IMR-90 (cell line): Measurements from ENCODE around the gene STAT3. TPM values are rescaled to one million over a fixed set of nuclear protein-coding genes. Genes with fewer than 3 reads are reported as not detected.

Experiments
- ATAC-seq: fragments of 200-7000 bp; cut with Tn5 transposase; 2 replicates; pipeline ENCODE4 v1.9.1; 2020; ENCODE audit warnings: low read depth, mild to moderate bottlenecking, moderate library complexity
- BruUV-seq: library from RNA; stranded (reverse); fragments of 400-500 nt; replicated peaks from 2 replicates; lab custom pipeline; 2021; lab: Mats Ljungman, UMichigan
- CTCF ChIA-PET: fragments of 300-600 bp; formaldehyde crosslinking; extraction: SDS; loops from one replicate; lab custom pipeline; 2021; ENCODE audit warnings: antibody characterized with exemption; lab: Yijun Ruan, JAX
- POLR2A ChIA-PET: fragments of 300-600 bp; sonication (Branson Sonifier 250); formaldehyde crosslinking; loops from one replicate; lab custom pipeline; 2022; ENCODE audit warnings: antibody characterized with exemption; ENCODE audit not compliant: unreplicated experiment; lab: Charles Lee
- DNase-seq: peaks from one replicate; pipeline ENCODE4 v3.0.0; 2013
- H2AFZ ChIP-seq: replicated peaks from 2 replicates; pipeline ENCODE3; 2013; ENCODE audit warnings: low read length, mild to moderate bottlenecking; ENCODE audit not compliant: poor library complexity
- H2AK5ac ChIP-seq: 2 replicates; pipeline ENCODE4 v1.6.1; 2013; ENCODE audit warnings: low read depth, low read length, inconsistent platforms
- H2AK9ac ChIP-seq: replicated peaks from 2 replicates; pipeline ENCODE3; 2013; ENCODE audit warnings: mild to moderate bottlenecking, low read depth, low read length, moderate library complexity; ENCODE audit not compliant: poor library complexity
- H2BK120ac ChIP-seq: 2 replicates; pipeline ENCODE4 v1.6.1; 2013; ENCODE audit warnings: low read depth, low read length, inconsistent platforms
- H2BK15ac ChIP-seq: 3 replicates; pipeline ENCODE4 v1.6.1; 2013; ENCODE audit warnings: low read depth, low read length, inconsistent platforms
- H2BK20ac ChIP-seq: 2 replicates; pipeline ENCODE4 v1.6.1; 2013; ENCODE audit warnings: low read depth, mild to moderate bottlenecking, inconsistent platforms, low read length, moderate library complexity
- H2BK5ac ChIP-seq: 2 replicates; pipeline ENCODE4 v1.6.1; 2013; ENCODE audit warnings: mild to moderate bottlenecking, low read depth, low read length, inconsistent platforms; ENCODE audit not compliant: poor library complexity, severe bottlenecking
- H3K14ac ChIP-seq: replicated peaks from 2 replicates; pipeline ENCODE4 v1.6.1; 2013; ENCODE audit warnings: low read depth, low read length, inconsistent platforms
- H3K18ac ChIP-seq: 2 replicates; pipeline ENCODE4 v1.6.1; 2013; ENCODE audit warnings: low read depth, low read length, control low read depth
- H3K23ac ChIP-seq: 2 replicates; pipeline ENCODE4 v1.6.1; 2013; ENCODE audit warnings: low read depth, low read length, inconsistent platforms
- H3K27ac ChIP-seq: 2 replicates; pipeline ENCODE4 v1.5.1; 2013; ENCODE audit warnings: mild to moderate bottlenecking, control low read depth, low read length; ENCODE audit not compliant: insufficient read depth
- H3K27me3 ChIP-seq: 2 replicates; pipeline ENCODE4 v1.6.1; 2013; ENCODE audit warnings: low read length; ENCODE audit not compliant: control insufficient read depth, insufficient read depth
- H3K36me3 ChIP-seq: 2 replicates; pipeline ENCODE4 v1.6.1; 2013; ENCODE audit warnings: low read length, mixed read lengths; ENCODE audit not compliant: control insufficient read depth, insufficient read depth
- H3K4ac ChIP-seq: 2 replicates; pipeline ENCODE4 v1.6.1; 2013; ENCODE audit warnings: low read depth, low read length, inconsistent platforms
- H3K4me1 ChIP-seq: 2 replicates; pipeline ENCODE4 v1.6.1; 2013; ENCODE audit warnings: low read length, mixed read lengths; ENCODE audit not compliant: control insufficient read depth, insufficient read depth
- H3K4me2 ChIP-seq: 2 replicates; pipeline ENCODE4 v1.6.1; 2013; ENCODE audit warnings: low read depth, mild to moderate bottlenecking, control low read depth, low read length, moderate library complexity
- H3K4me3 ChIP-seq: 2 replicates; pipeline ENCODE4 v1.5.1; 2013; ENCODE audit warnings: low read depth, mild to moderate bottlenecking, control low read depth, low read length, moderate library complexity; ENCODE audit not compliant: insufficient read depth
- H3K56ac ChIP-seq: 2 replicates; pipeline ENCODE4 v1.6.1; 2013; ENCODE audit warnings: low read length, inconsistent platforms; ENCODE audit not compliant: insufficient read depth; ENCODE audit errors: extremely low read depth
- H3K79me1 ChIP-seq, 2 experiments: 2 replicates each; pipeline ENCODE4 v1.6.1; 2013; ENCODE audit warnings: low read length in 2 of 2, inconsistent platforms in 1 of 2, low read depth in 1 of 2
- H3K9ac ChIP-seq: 2 replicates; pipeline ENCODE4 v1.6.1; 2013; ENCODE audit warnings: low read depth, low read length, control low read depth
- H3K9me1 ChIP-seq: 2 replicates; pipeline ENCODE4 v1.6.1; 2013; ENCODE audit warnings: low read length, inconsistent platforms; ENCODE audit not compliant: insufficient read depth
- H3K9me3 ChIP-seq: 2 replicates; pipeline ENCODE4 v1.6.1; 2013; ENCODE audit warnings: low read length; ENCODE audit not compliant: control insufficient read depth, insufficient read depth
- H4K20me1 ChIP-seq: 2 replicates; pipeline ENCODE4 v1.6.1; 2013; ENCODE audit warnings: low read length, inconsistent platforms; ENCODE audit not compliant: insufficient read depth
- H4K5ac ChIP-seq: 2 replicates; pipeline ENCODE4 v1.6.1; 2013; ENCODE audit warnings: mild to moderate bottlenecking, low read depth, low read length, control low read depth
- H4K8ac ChIP-seq, 2 experiments: 2 replicates each; pipeline ENCODE4 v1.6.1; 2013; ENCODE audit warnings: low read depth in 2 of 2, low read length in 2 of 2, control low read depth in 1 of 2, inconsistent platforms in 1 of 2
- H4K91ac ChIP-seq: 2 replicates; pipeline ENCODE4 v1.6.1; 2013; ENCODE audit warnings: low read depth, low read length, inconsistent platforms; ENCODE audit not compliant: insufficient read depth
- BHLHE40 ChIP-seq: fragments of 150-350 bp; IDR thresholded peaks from 2 replicates; pipeline ENCODE4 v1.6.1; 2016; ENCODE audit warnings: mild to moderate bottlenecking, low read depth, low read length
- CEBPB ChIP-seq: IDR thresholded peaks from 2 replicates; pipeline ENCODE4 v1.6.1; 2012; ENCODE audit warnings: low read depth, low read length, improper control_type of control experiment
- CHD1 ChIP-seq: IDR thresholded peaks from 2 replicates; pipeline ENCODE4 v1.6.1; 2012; ENCODE audit warnings: low read depth, low read length, improper control_type of control experiment
- ELK1 ChIP-seq: fragments of 150-350 bp; IDR thresholded peaks from 2 replicates; pipeline ENCODE4 v1.6.1; 2016; ENCODE audit warnings: low read depth, mild to moderate bottlenecking, low read length, moderate library complexity, borderline replicate concordance
- FOS ChIP-seq: fragments of 150-350 bp; IDR thresholded peaks from 2 replicates; pipeline ENCODE4 v1.6.1; 2016; ENCODE audit warnings: low read depth, low read length
- MAFK ChIP-seq: IDR thresholded peaks from 2 replicates; pipeline ENCODE4 v1.6.1; 2012; ENCODE audit warnings: low read depth, low read length, improper control_type of control experiment
- MAZ ChIP-seq: IDR thresholded peaks from 2 replicates; pipeline ENCODE4 v1.6.1; 2012; ENCODE audit warnings: low read depth, mild to moderate bottlenecking, low read length, improper control_type of control experiment, moderate library complexity, borderline replicate concordance
- MXI1 ChIP-seq: IDR thresholded peaks from 2 replicates; pipeline ENCODE4 v1.6.1; 2012; ENCODE audit warnings: low read depth, mild to moderate bottlenecking, low read length, moderate library complexity, borderline replicate concordance
- NFE2L2 ChIP-seq: fragments of 150-350 bp; IDR thresholded peaks from 2 replicates; pipeline ENCODE4 v1.6.1; 2016; ENCODE audit warnings: low read depth, mild to moderate bottlenecking, low read length
- POLR2A ChIP-seq: IDR thresholded peaks from 2 replicates; pipeline ENCODE4 v1.6.1; 2012; ENCODE audit warnings: mild to moderate bottlenecking, low read depth, low read length
- RAD21 ChIP-seq: IDR thresholded peaks from 2 replicates; pipeline ENCODE4 v1.6.1; 2012; ENCODE audit warnings: low read length, improper control_type of control experiment
- RCOR1 ChIP-seq: IDR thresholded peaks from 2 replicates; pipeline ENCODE4 v1.6.1; 2012; ENCODE audit warnings: mild to moderate bottlenecking, low read length, improper control_type of control experiment; ENCODE audit not compliant: insufficient replicate concordance
- RFX5 ChIP-seq: IDR thresholded peaks from 2 replicates; pipeline ENCODE4 v1.8.0; 2012; ENCODE audit warnings: low read depth, mild to moderate bottlenecking, low read length, moderate library complexity
- SMC3 ChIP-seq: fragments of 150-350 bp; IDR thresholded peaks from 2 replicates; pipeline ENCODE4 v1.6.1; 2016; ENCODE audit warnings: low read depth, mild to moderate bottlenecking, antibody characterized with exemption, low read length, moderate library complexity
- USF2 ChIP-seq: fragments of 150-350 bp; IDR thresholded peaks from 2 replicates; pipeline ENCODE4 v1.6.1; 2017; ENCODE audit warnings: mild to moderate bottlenecking, antibody characterized with exemption, low read length, low read depth
- dilution Hi-C: fragments of 300-500 bp; cut with HindIII; formaldehyde crosslinking; loops from one replicate; pipeline ENCODE4 v1.14.3; 2018; ENCODE audit warnings: low sequenced_read_pairs; ENCODE audit not compliant: unreplicated experiment
- in situ Hi-C: fragments of 300-500 bp; cut with MboI; formaldehyde crosslinking; loops from 3 replicates; pipeline ENCODE4 v1.14.3; 2019; ENCODE audit warnings: low sequenced_read_pairs, inconsistent platforms, mixed read lengths
- intact Hi-C: fragments of 100-400 bp; cut with micrococcal nuclease; formaldehyde crosslinking; loops from 2 replicates; pipeline ENCODE4 v1.10.0; 2022
- polyA plus RNA-seq, 3 experiments: library from polyadenylated mRNA; depleted of rRNA; stranded (reverse); fragments of >200 nt; gene quantifications; 2 replicates each; pipeline ENCODE4 v1.2.3, GENCODE V29; 2012; ENCODE audit warnings: low replicate concordance in 1 of 3
- total RNA-seq: library from RNA; depleted of rRNA; stranded (reverse); fragments of >200 nt; gene quantifications from 2 replicates; pipeline ENCODE4 v1.2.3, GENCODE V29; 2012
- TF ChIP-seq, protein P1 (sequence below): conservative IDR thresholded peaks from 2 replicates; pipeline ENCODE4 v1.5.1; 2012; ENCODE audit warnings: mild to moderate bottlenecking, low read depth, low read length, improper control_type of control experiment

The STAT3 gene
- total and polyA plus RNA-seq, 2 of the 4 experiments (the other 2 are of a cell fraction): 47.2 to 66.3 TPM

DNA sequence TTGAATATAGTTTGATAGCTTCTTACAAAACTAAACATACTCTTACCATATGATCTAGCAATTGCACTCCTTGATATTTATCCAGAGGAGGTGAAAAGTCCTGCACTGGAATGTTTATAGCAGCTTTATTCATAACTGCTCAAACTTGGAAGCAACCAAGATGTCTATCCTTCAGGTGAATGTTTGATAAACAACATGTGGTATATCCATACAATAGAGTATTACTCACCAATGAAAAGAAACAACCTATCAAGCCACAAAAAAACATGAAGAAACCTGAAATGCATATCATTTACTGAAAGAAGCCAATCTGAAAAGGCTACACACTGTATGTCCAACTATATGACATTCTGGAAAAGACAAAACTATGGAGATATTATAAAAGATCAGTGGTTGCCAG is 16.1 kb downstream of the STAT3 start:
- no peak overlapping the region for H3K4me3 ChIP-seq
- peaks cover 4% of the 10 kb centered on the region for H3K4me1 ChIP-seq
- no peak overlapping the region for H3K9ac ChIP-seq
- H4K20me1 ChIP-seq: peaks cover 52% of the 10 kb centered on the region
- BruUV-seq: no TSS peak
- H2BK20ac ChIP-seq: no peak overlapping the region
- intact Hi-C loops: no loop called here
- no peak overlapping the region for H2AFZ ChIP-seq
- H4K91ac ChIP-seq: no peak overlapping the region
- no peak overlapping the region for H4K8ac ChIP-seq
- H3K14ac ChIP-seq: no peak overlapping the region
- H3K18ac ChIP-seq: no peak overlapping the region
- H2BK15ac ChIP-seq: no peak overlapping the region
- no peak for TF ChIP-seq BHLHE40
- TF ChIP-seq FOS: no peak
- TF ChIP-seq ELK1: no peak
- TF ChIP-seq RCOR1: no peak
- TF ChIP-seq SMC3: no peak
- no peak for TF ChIP-seq USF2
- no peak for TF ChIP-seq CEBPB
- no peak for TF ChIP-seq NFE2L2
- TF ChIP-seq MAFK: no peak
- no peak for TF ChIP-seq RAD21
- TF ChIP-seq POLR2A: no peak
- no peak for TF ChIP-seq MXI1
- no peak for TF ChIP-seq CHD1
- TF ChIP-seq RFX5: no peak
- TF ChIP-seq, protein P1, sequence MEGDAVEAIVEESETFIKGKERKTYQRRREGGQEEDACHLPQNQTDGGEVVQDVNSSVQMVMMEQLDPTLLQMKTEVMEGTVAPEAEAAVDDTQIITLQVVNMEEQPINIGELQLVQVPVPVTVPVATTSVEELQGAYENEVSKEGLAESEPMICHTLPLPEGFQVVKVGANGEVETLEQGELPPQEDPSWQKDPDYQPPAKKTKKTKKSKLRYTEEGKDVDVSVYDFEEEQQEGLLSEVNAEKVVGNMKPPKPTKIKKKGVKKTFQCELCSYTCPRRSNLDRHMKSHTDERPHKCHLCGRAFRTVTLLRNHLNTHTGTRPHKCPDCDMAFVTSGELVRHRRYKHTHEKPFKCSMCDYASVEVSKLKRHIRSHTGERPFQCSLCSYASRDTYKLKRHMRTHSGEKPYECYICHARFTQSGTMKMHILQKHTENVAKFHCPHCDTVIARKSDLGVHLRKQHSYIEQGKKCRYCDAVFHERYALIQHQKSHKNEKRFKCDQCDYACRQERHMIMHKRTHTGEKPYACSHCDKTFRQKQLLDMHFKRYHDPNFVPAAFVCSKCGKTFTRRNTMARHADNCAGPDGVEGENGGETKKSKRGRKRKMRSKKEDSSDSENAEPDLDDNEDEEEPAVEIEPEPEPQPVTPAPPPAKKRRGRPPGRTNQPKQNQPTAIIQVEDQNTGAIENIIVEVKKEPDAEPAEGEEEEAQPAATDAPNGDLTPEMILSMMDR: no peak
- TF ChIP-seq MAZ: no peak
- H3K27ac ChIP-seq: no peak overlapping the region
- no peak for DNase-seq
- no peaks in the 10 kb centered on the region for H3K9me3 ChIP-seq
- no peak overlapping the region for H2AK5ac ChIP-seq
- peaks cover 21 to 73% of the 10 kb centered on the region in 2 experiments for H3K79me1 ChIP-seq
- no peak overlapping the region for H2BK5ac ChIP-seq
- peaks cover 1% of the 10 kb centered on the region for H3K36me3 ChIP-seq
- H2BK120ac ChIP-seq: no peak overlapping the region
- no peak overlapping the region for H3K23ac ChIP-seq
- H3K4ac ChIP-seq: no peak overlapping the region
- in situ Hi-C loops: no loop called here
- dilution Hi-C loops: no loop called here
- H3K56ac ChIP-seq: no peak overlapping the region
- H4K5ac ChIP-seq: no peak overlapping the region
- no peak for ATAC-seq
- ChIA-PET POLR2A (no interaction called here), CTCF (no interaction called here)
- H3K9me1 ChIP-seq: peaks cover 3% of the 10 kb centered on the region
- H2AK9ac ChIP-seq: no peak overlapping the region
- H3K4me2 ChIP-seq: no peak overlapping the region
- no peaks in the 10 kb centered on the region for H3K27me3 ChIP-seq
